ENCODE measurements around the gene NHEJ1.
A peak's percentile ranks its signal among the peaks of the same experiment; 100 is the strongest.

The NHEJ1 gene

DNA sequence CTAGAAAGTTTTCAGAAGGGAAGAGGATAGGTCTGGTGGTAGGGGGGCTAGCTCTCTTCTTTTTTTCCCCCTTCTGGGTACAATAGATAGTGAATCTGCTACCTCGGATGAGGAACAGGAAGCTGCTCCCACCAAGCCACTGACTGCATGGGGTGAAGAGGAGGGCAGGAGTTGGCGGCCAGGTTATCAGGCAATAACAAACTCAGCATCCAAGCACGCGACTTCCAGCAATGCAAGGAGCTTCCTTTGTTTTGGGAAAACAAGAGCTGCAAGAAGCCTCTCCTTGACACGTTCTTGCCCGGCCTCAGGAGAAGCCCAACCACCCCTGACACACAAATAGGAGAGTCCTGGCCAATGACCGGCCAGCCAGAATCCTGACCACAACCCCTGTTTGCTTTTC lies 32.2 kb downstream of the NHEJ1 start:
- TF ChIP-seq, protein P1, sequence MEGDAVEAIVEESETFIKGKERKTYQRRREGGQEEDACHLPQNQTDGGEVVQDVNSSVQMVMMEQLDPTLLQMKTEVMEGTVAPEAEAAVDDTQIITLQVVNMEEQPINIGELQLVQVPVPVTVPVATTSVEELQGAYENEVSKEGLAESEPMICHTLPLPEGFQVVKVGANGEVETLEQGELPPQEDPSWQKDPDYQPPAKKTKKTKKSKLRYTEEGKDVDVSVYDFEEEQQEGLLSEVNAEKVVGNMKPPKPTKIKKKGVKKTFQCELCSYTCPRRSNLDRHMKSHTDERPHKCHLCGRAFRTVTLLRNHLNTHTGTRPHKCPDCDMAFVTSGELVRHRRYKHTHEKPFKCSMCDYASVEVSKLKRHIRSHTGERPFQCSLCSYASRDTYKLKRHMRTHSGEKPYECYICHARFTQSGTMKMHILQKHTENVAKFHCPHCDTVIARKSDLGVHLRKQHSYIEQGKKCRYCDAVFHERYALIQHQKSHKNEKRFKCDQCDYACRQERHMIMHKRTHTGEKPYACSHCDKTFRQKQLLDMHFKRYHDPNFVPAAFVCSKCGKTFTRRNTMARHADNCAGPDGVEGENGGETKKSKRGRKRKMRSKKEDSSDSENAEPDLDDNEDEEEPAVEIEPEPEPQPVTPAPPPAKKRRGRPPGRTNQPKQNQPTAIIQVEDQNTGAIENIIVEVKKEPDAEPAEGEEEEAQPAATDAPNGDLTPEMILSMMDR (conservative IDR thresholded peaks at IDR 0.05; ENCODE audit: low read depth, low read length): no peak
- no peak overlapping the region for H3K4me3 ChIP-seq (ENCODE audit: low read depth, low read length)
- peak; percentile 16 for DNase-seq (ENCODE audit: low read depth)

DNA sequence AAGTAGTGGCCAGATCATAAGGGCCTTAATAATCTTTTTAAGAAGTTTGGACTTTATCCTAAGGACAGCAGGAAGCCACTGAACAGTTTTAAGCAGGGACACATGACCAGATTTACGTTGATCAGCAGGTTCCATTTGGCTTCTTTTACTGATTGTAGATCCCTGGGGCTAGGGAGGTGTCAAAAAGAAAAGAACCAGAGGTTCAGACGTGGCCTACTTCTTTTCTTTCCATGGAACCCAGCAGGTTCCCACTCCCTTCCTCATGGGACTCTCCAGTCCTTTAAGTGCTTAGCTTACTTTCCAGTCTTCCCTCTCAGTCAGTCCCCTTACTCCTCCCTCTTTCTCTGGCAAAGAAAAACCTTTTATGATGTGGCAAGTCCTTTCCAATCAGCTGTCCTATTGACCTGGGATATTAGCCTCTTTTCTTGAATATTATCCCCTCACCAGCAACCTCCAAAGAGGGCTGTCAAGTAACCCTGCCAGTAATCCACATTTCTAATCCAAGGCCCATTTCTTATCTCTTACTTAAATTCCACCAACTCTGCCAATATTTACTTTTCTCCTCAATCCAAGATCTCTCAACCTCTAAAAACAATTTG lies 33.5 kb downstream of the NHEJ1 start:
- peak; percentile 7 for DNase-seq (ENCODE audit: low read depth)
- no peak overlapping the region for H3K4me3 ChIP-seq (ENCODE audit: low read depth, low read length)
- TF ChIP-seq, protein P1 (conservative IDR thresholded peaks at IDR 0.05; ENCODE audit: low read depth, low read length): no peak

DNA sequence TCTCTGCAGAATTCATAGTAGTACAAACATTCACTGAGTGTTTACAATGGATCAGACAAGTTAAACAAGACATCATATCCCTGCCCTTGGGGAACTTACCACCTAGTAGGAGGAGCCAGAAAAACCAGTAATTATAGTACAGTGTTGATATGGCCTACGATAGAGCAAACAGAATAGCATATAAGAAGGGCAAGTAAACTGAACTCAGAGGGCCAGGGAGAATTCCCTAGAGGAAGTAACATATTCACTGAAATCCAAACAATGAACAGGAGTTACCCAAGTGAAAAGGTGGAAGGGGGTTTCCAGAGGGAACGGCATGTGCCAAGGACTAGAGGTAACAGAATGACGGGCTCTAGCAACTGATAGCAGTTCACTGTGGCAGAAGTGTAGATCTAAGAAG lies 34.1 kb downstream of the NHEJ1 start:
- no peak overlapping the region for H3K4me3 ChIP-seq (ENCODE audit: low read depth, low read length)
- TF ChIP-seq, protein P1 (conservative IDR thresholded peaks at IDR 0.05; ENCODE audit: low read depth, low read length): no peak
- DNase-seq (ENCODE audit: low read depth): peak; percentile 13

DNA sequence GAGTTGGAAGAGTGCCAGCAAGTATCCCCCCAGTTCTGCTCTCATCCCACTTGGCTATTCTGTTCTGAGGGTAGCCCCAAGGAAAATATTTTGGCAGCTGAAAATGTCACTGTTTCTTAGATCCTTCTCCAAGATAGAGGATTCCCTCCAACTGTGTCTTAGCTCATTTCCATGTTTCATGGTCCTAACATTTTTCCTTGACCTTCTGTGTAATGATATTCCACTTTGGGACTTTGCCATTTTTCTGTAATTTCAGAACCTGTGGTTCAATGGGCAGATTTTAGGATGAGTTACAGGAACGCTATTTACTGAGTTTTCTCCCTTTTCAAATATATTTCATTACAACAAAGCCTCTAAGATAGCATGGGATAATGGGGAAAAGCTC lies 34.7 kb downstream of the NHEJ1 start:
- no peak overlapping the region for H3K4me3 ChIP-seq (ENCODE audit: low read depth, low read length)
- TF ChIP-seq, protein P1 (conservative IDR thresholded peaks at IDR 0.05; ENCODE audit: low read depth, low read length): no peak
- peak; percentile 10 for DNase-seq (ENCODE audit: low read depth)

DNA sequence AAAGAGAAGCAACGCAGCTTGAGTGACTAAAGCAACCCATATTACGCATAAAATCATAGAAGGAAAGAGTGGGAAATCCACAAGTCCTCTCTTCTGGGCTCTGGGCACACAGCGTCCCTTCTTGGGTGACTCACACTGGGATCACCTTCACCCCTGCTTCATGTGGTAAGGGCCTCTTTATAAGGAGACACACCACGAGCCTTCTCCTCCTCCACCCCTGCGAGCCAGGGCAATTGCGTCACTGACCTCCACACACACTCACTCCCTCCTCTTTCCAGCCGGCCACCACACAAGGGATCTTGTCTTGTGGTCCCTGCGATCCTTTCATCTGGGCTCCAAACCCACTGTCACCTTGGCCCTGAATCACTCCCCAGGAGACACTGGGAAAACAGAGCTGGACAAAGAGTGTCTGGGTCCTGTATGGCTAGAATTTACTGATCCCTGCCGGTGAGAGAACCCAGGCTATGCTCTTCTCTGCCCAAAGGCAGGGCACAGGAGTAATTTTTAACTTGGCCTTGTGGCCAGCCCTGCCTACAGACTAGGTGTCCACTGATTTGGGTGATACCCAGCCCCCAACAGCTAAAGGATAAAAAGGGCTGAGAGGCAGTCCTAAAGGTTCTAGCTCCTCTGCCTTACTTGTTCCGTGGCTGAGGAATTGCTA lies 35.3 kb downstream of the NHEJ1 start:
- H3K4me3 ChIP-seq (ENCODE audit: low read depth, low read length): no peak overlapping the region
- TF ChIP-seq, protein P1 (conservative IDR thresholded peaks at IDR 0.05; ENCODE audit: low read depth, low read length): no peak
- DNase-seq (ENCODE audit: low read depth): peak; percentile 95

DNA sequence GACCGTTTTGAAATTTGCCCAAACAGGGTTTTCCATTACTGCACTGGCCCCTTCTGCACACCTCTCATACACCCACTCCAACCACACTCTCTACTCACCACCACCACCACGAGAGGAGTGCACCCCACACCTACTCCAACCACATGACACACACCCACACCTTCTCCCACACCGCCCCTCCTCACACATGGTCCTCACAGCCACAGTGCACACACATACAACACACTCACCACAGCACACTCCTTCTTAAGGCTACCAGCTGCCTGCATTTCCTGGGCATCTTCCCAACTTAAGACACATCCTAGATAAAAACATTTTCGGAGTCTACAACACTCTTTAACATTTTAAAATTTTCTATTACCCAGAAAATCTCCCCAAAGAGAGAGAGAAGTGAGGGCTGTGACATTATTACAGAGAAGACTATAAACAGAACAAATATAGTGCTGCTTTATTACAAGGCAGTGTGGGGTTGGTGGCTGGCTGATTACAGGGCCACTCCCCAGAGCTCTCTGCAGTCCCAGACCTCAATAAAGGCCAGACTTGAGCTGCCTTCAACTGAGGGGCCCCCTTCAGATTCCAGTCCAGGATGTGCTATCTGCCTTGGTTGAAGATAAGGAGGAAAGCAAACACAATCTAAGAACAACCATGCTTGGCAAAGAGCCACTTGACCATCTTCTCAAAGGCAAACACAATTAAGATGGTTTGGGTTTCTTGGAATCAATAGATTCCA lies 36.1 kb downstream of the NHEJ1 start:
- no peak overlapping the region for H3K4me3 ChIP-seq (ENCODE audit: low read depth, low read length)
- DNase-seq (ENCODE audit: low read depth): peak; percentile 49
- TF ChIP-seq, protein P1 (conservative IDR thresholded peaks at IDR 0.05; ENCODE audit: low read depth, low read length): no peak
